HepG2 (cell line): ENCODE measurements around the gene HPS3.

Experiments
- FOSL2 ChIP-seq: sonication (generic); formaldehyde crosslinking; IDR thresholded peaks from 2 replicates; pipeline ENCODE4 v1.4.0; 2020; ENCODE audit warnings: missing genetic modification reagents
- HNF4A ChIP-seq: sonication (generic); formaldehyde crosslinking; IDR thresholded peaks from 2 replicates; pipeline ENCODE4 v1.4.0; 2020; ENCODE audit warnings: missing genetic modification reagents
- IRF2 ChIP-seq: IDR thresholded peaks from 2 replicates; pipeline ENCODE4 v1.6.1; 2018; ENCODE audit warnings: missing genetic modification reagents, missing compliant biosample characterization
- POLR2A ChIP-seq, 2 experiments: IDR thresholded peaks; 2 replicates each; pipeline ENCODE4 v1.6.1; 2011; ENCODE audit warnings: low read depth in 2 of 2, low read length in 2 of 2, mild to moderate bottlenecking in 1 of 2, moderate library complexity in 1 of 2; ENCODE audit not compliant: insufficient read depth in 1 of 2
- REST ChIP-seq, 2 experiments: IDR thresholded peaks; 2 replicates each; pipeline ENCODE4 v1.6.1; 2011 to 2012; ENCODE audit warnings: low read length in 2 of 2, borderline replicate concordance in 1 of 2, low read depth in 1 of 2, mild to moderate bottlenecking in 1 of 2, moderate library complexity in 1 of 2
- TEAD2 ChIP-seq: sonication (generic); formaldehyde crosslinking; IDR thresholded peaks from 2 replicates; pipeline ENCODE4 v1.9.0; 2021; ENCODE audit warnings: missing genetic modification reagents
- ZBTB33 ChIP-seq: sonication (generic); formaldehyde crosslinking; IDR thresholded peaks from 2 replicates; pipeline ENCODE4 v1.4.0; 2020; ENCODE audit warnings: missing genetic modification reagents
- ZNF138 ChIP-seq: sonication (generic); formaldehyde crosslinking; IDR thresholded peaks from 2 replicates; pipeline ENCODE4 v1.5.0; 2020; ENCODE audit warnings: mild to moderate bottlenecking, low read depth, missing genetic modification reagents

- TF ChIP-seq FOSL2 (CRISPR knock-in tag) (no peak), HNF4A (CRISPR knock-in tag) (no peak), ZNF138 (no peak), TEAD2 (no peak), POLR2A (IDR thresholded peaks at IDR 0.05; ENCODE audit: insufficient read depth in 1 of 2, low read depth in 2 of 2, low read length in 2 of 2) (no peak), REST (IDR thresholded peaks at IDR 0.05; ENCODE audit: borderline replicate concordance in 1 of 2, low read depth in 1 of 2, low read length in 2 of 2) (no peak), ZBTB33 (no peak), IRF2 (no peak)
Observed at GRCh38 chr3:149080699-149081091, 48.7 kb upstream of the HPS3 start.
